HCT116 (cell line): ENCODE measurements around the gene MLLT11. TPM values are rescaled to one million over a fixed set of nuclear protein-coding genes. Genes with fewer than 3 reads are reported as not detected.
A peak's percentile ranks its signal among the peaks of the same experiment; 100 is the strongest.

ENCODE experiments used
- ATAC-seq: fragments of 200-7000 bp; cut with Tn5 transposase; 2 replicates; pipeline ENCODE4 v1.9.1; 2020; ENCODE audit warnings: mild to moderate bottlenecking, moderate library complexity
- Bru-seq: library from RNA; stranded (reverse); fragments of 400-500 nt; gene quantifications from one replicate; lab custom pipeline; 2021; lab: Mats Ljungman, UMichigan
- BruChase-seq, 2 experiments: library from RNA; stranded (reverse); fragments of 400-500 nt; gene quantifications; one replicate each; lab custom pipeline; 2021; lab: Mats Ljungman, UMichigan
- BruUV-seq: library from RNA; stranded (reverse); fragments of 400-500 nt; replicated peaks from 2 replicates; lab custom pipeline; 2021; lab: Mats Ljungman, UMichigan
- CTCF ChIA-PET: fragments of 300-600 bp; sonication (Branson Sonifier 250); formaldehyde crosslinking; loops from one replicate; lab custom pipeline; 2021; ENCODE audit warnings: antibody characterized with exemption; lab: Charles Lee
- POLR2A ChIA-PET: fragments of 300-600, 350-600 bp; sonication (Branson Sonifier 250); formaldehyde crosslinking; loops from one replicate; lab custom pipeline; 2021; ENCODE audit warnings: antibody characterized with exemption; lab: Charles Lee
- RAD21 ChIA-PET, 2 experiments: fragments of 300-600 bp; sonication (Branson Sonifier 250); formaldehyde crosslinking; loops; one replicate each; lab custom pipeline; 2023; ENCODE audit warnings: low total read pairs in 2 of 2; ENCODE audit not compliant: uncharacterized antibody in 2 of 2, unreplicated experiment in 2 of 2, low non-redundant PET in 1 of 2; lab: Charles Lee
- DNase-seq: peaks from one replicate; pipeline ENCODE4 v3.0.0-alpha.2; 2010; ENCODE audit warnings: low read depth, low spot score
- H2AFZ ChIP-seq: fragments of 200-600 bp; shearing (Covaris generic), sonication (generic); 2 replicates; pipeline ENCODE4 v1.6.1; 2017; ENCODE audit warnings: low read depth, mixed run types, mixed read lengths, antibody characterized with exemption, low read length; ENCODE audit not compliant: poor library complexity, severe bottlenecking
- H3K27ac ChIP-seq: 2 replicates; pipeline ENCODE4 v1.5.1; 2012; ENCODE audit warnings: low read depth, low read length
- H3K27me3 ChIP-seq: fragments of 200-600 bp; sonication (generic); 2 replicates; pipeline ENCODE4 v1.6.1; 2016; ENCODE audit warnings: mixed run types, low read length, mixed read lengths; ENCODE audit not compliant: insufficient read depth
- H3K36me3 ChIP-seq, 2 experiments: fragments of 200-500 bp in 1 of 2; fragments of 200-600 bp in 1 of 2; sonication (Bioruptor generic) in 1 of 2; sonication (generic) in 1 of 2; 2 replicates each; pipeline versions ENCODE4 v1.5.1 to v1.6.1; 2014 to 2016; ENCODE audit warnings: low read length in 2 of 2, inconsistent platforms in 1 of 2, mixed read lengths in 1 of 2, mixed run types in 1 of 2; ENCODE audit not compliant: insufficient read depth in 2 of 2, control insufficient read depth in 1 of 2
- H3K4me1 ChIP-seq, 2 experiments: fragments of 200-600 bp in 1 of 2; sonication (generic) in 1 of 2; 2 replicates each; pipeline versions ENCODE4 v1.5.1 to v1.6.1; 2012 to 2017; ENCODE audit warnings: low read length in 2 of 2, inconsistent platforms in 1 of 2, mild to moderate bottlenecking in 1 of 2, mixed read lengths in 1 of 2, mixed run types in 1 of 2, moderate library complexity in 1 of 2; ENCODE audit not compliant: insufficient read depth in 2 of 2, control insufficient read depth in 1 of 2
- H3K4me2 ChIP-seq: fragments of 200-600 bp; sonication (generic); 2 replicates; pipeline ENCODE4 v1.6.1; 2017; ENCODE audit warnings: mixed run types, low read length, mixed read lengths
- H3K4me3 ChIP-seq, 2 experiments: fragments of 200-600 bp in 1 of 2; sonication (generic) in 1 of 2; replicated peaks in 1 of 2; 2 replicates each; pipeline ENCODE4 v1.5.1; 2011 to 2016; ENCODE audit warnings: low read length in 2 of 2, control low read depth in 1 of 2, low read depth in 1 of 2, mild to moderate bottlenecking in 1 of 2, mixed read lengths in 1 of 2, mixed run types in 1 of 2
- H3K79me2 ChIP-seq: fragments of 200-600 bp; sonication (generic); 2 replicates; pipeline ENCODE4 v1.6.1; 2017; ENCODE audit warnings: mild to moderate bottlenecking, mixed run types, low read length, moderate library complexity, mixed read lengths; ENCODE audit not compliant: insufficient read depth
- H3K9ac ChIP-seq: fragments of 200-600 bp; sonication (generic); 2 replicates; pipeline ENCODE4 v1.6.1; 2016; ENCODE audit warnings: low read length, mixed read lengths
- H3K9me2 ChIP-seq: fragments of 200-600 bp; sonication (generic), shearing (Covaris generic); 2 replicates; pipeline ENCODE4 v1.6.1; 2017; ENCODE audit warnings: mixed run types, mild to moderate bottlenecking, moderate library complexity; ENCODE audit not compliant: insufficient read depth
- H3K9me3 ChIP-seq, 2 experiments: fragments of 200-500 bp in 1 of 2; fragments of 200-600 bp in 1 of 2; sonication (Bioruptor generic) in 1 of 2; sonication (generic) in 1 of 2; 2 replicates each; pipeline ENCODE4 v1.6.1; 2014 to 2017; ENCODE audit warnings: low read length in 2 of 2, mixed read lengths in 2 of 2, inconsistent platforms in 1 of 2, low read depth in 1 of 2, mild to moderate bottlenecking in 1 of 2, mixed run types in 1 of 2, moderate library complexity in 1 of 2; ENCODE audit not compliant: control insufficient read depth in 1 of 2, insufficient read depth in 1 of 2
- H4K20me1 ChIP-seq: fragments of 200-600 bp; sonication (generic), shearing (Covaris generic); 2 replicates; pipeline ENCODE4 v1.6.1; 2017; ENCODE audit warnings: mixed run types, mild to moderate bottlenecking, moderate library complexity; ENCODE audit not compliant: insufficient read depth
- EZH2 ChIP-seq: fragments of 200-600 bp; sonication (generic); IDR thresholded peaks from 2 replicates; pipeline ENCODE4 v1.6.1; 2017; ENCODE audit warnings: antibody characterized with exemption, mixed run types
- TCF7L2 ChIP-seq: IDR thresholded peaks from 2 replicates; pipeline ENCODE4 v1.7.0; 2011; ENCODE audit warnings: borderline replicate concordance, inconsistent platforms; ENCODE audit not compliant: insufficient read depth, insufficient read length; ENCODE audit errors: extremely low read depth
- ZBTB33 ChIP-seq: IDR thresholded peaks from 2 replicates; pipeline ENCODE4 v1.6.1; 2011; ENCODE audit warnings: mild to moderate bottlenecking, low read length, moderate library complexity; ENCODE audit not compliant: insufficient replicate concordance; ENCODE audit errors: extremely low read depth
- intact Hi-C: fragments of 100-400 bp; cut with micrococcal nuclease; formaldehyde crosslinking; loops from 2 replicates; pipeline ENCODE4 v1.10.0; 2022
- long read RNA-seq: library from polyadenylated mRNA; unstranded; transcript quantifications from one replicate; pipeline ENCODE4 v2.0.0, GENCODE V29; 2021; ENCODE audit not compliant: unreplicated experiment
- polyA plus RNA-seq: library from polyadenylated mRNA; unstranded; fragments of >200 nt; gene quantifications from 2 replicates; pipeline ENCODE4 v1.2.1, GENCODE V29; 2012; ENCODE audit warnings: missing spikeins
- total RNA-seq: library from RNA; stranded (reverse); gene quantifications from one replicate; pipeline ENCODE4 v1.2.1, GENCODE V29; 2021; ENCODE audit not compliant: unreplicated experiment

The MLLT11 gene
- total RNA-seq (0.17 TPM), Bru-seq, nascent RNA (percentile 27 among the genes with signal in this experiment), BruChase-seq, experiment 1, labeled RNA remaining after a 6-hour chase (percentile 41 among the genes with signal in this experiment), BruChase-seq, experiment 2, labeled RNA remaining after a 2-hour chase (percentile 35 among the genes with signal in this experiment)
- 0.41 and 0.91 TPM in 2 replicates for polyA plus RNA-seq
- long read RNA-seq = 0 reads

DNA sequence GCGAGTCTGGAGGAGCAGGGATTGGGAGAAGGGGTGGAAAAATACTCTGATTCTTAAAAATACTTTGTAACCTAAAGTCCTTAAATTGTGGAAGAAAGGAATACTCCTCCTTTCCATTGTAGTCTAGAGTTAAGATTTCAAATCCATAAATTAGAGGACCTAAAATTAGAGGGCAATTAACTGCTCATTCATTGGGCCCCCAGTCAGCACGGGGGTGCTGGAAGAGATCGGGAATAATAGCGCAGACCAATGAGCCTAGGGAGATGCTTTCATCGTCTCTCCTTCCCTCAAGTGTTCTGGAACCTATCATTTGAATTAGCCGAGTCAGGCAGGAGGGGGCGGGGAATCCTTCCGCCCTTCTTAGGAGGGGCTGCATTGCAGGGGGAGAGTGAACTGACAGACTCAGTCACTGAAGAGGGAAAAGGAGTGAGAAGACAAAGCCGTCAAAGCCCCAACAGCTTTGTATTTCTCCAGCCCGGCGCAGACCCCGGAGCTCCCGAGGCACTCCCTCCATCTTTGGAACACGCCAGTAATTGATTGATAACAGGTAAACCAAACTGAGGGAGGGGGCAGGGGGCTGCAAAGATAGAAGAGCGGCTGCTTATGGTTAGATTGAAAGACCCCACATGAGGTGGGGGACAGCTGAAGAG lies at the start of gene MLLT11:
MLLT11 (plus strand) TSS at position 391 of the 650 bp plus-strand sequence. CDS start 6,828 bp downstream, outside the sequence.
- H3K27ac ChIP-seq = peak within 1 kb of the TSS; percentile 90
- no peak for ATAC-seq
- H3K4me3 ChIP-seq = peak within 1 kb of the TSS; percentile 70 to 96
- H3K9ac ChIP-seq = peak within 1 kb of the TSS; percentile 90
- peaks cover 18 to 41% of the 10 kb centered on the region in 2 experiments for H3K4me1 ChIP-seq
- no peaks in the 10 kb centered on the region for H3K27me3 ChIP-seq
- RAD21 ChIA-PET = no interaction called here
- TSS peak; percentile 44 for BruUV-seq
- H3K9me3 ChIP-seq = no peaks in the 10 kb centered on the region
- peaks cover 43% of the 10 kb centered on the region for H3K79me2 ChIP-seq
- intact Hi-C loops = no loop called here
- TF ChIP-seq TCF7L2 (peak; percentile 30), ZBTB33 (no peak), EZH2 (no peak)
- H2AFZ ChIP-seq = peak within 1 kb of the TSS; percentile 33
- no peak for DNase-seq
- H3K36me3 ChIP-seq = peaks cover 8 to 18% of the 10 kb centered on the region in 2 experiments
- POLR2A ChIA-PET = interaction anchor here (0.5 to 1.2 kb wide), 3 partner anchors 11 to 331 kb away, joined by 3 read pairs; no protein-coding TSS in a partner anchor
- no peaks in the 10 kb centered on the region for H3K9me2 ChIP-seq
- peak within 1 kb of the TSS; percentile 76 for H3K4me2 ChIP-seq
- CTCF ChIA-PET = interaction anchor here (1.2 to 2.1 kb wide), 3 partner anchors 9 to 40 kb away, joined by 3 to 9 read pairs (median 4); no protein-coding TSS in a partner anchor
- no peaks in the 10 kb centered on the region; the same call in 1 of the 2 replicates for H4K20me1 ChIP-seq
